Measurements from ENCODE around the gene PMCH. TPM values are rescaled to one million over a fixed set of nuclear protein-coding genes. Genes with fewer than 3 reads are reported as not detected.
"Not testable (repeated sequence)": the region's sequence is repeated elsewhere in the genome, so short reads cannot be mapped to it uniquely, and the experiment has no call there.

Gene PMCH
- 0.32 and 0.66 TPM in 2 replicates for total RNA-seq

- peak; percentile 30 for DNase-seq (ENCODE audit: low read depth, low spot score)
Observed at GRCh38 chr12:102197789-102198188, at the start of gene PMCH. Gene PMCH, minus strand, starts transcription at chr12:102197833. Its CDS starts 63 bp downstream, at chr12:102197770.

- not testable (repeated sequence) for DNase-seq (ENCODE audit: low read depth, low spot score)
Observed at GRCh38 chr12:102240859-102241258, 43.2 kb upstream of the PMCH start.

- no peak for DNase-seq (ENCODE audit: low read depth, low spot score)
Observed at GRCh38 chr12:102234599-102234998, 37.0 kb upstream of the PMCH start.

GRCh38 chr12:102232446-102232845 is 34.8 kb upstream of the PMCH start:
- DNase-seq (ENCODE audit: low read depth, low spot score) = no peak

- no peak for DNase-seq (ENCODE audit: low read depth, low spot score)
Observed at GRCh38 chr12:102232036-102232435, 34.4 kb upstream of the PMCH start.

GRCh38 chr12:102227954-102228353 is 30.3 kb upstream of the PMCH start:
- DNase-seq (ENCODE audit: low read depth, low spot score) = no peak

- no peak for DNase-seq (ENCODE audit: low read depth, low spot score)
Observed at GRCh38 chr12:102220736-102221135, 23.1 kb upstream of the PMCH start.

GRCh38 chr12:102215992-102216691 is 18.5 kb upstream of the PMCH start:
- DNase-seq (ENCODE audit: low read depth, low spot score) = peak; percentile 5

- DNase-seq (ENCODE audit: low read depth, low spot score) = no peak
Observed at GRCh38 chr12:102204025-102204424, 6.4 kb upstream of the PMCH start.

GRCh38 chr12:102202556-102202955 is 4.9 kb upstream of the PMCH start:
- DNase-seq (ENCODE audit: low read depth, low spot score) = no peak

- no peak for DNase-seq (ENCODE audit: low read depth, low spot score)
Observed at GRCh38 chr12:102201436-102202061, 3.9 kb upstream of the PMCH start.

- DNase-seq (ENCODE audit: low read depth, low spot score) = no peak
Observed at GRCh38 chr12:102195826-102196225, 1.8 kb downstream of the PMCH start.

GRCh38 chr12:102182635-102183034 is 15.0 kb downstream of the PMCH start:
- DNase-seq (ENCODE audit: low read depth, low spot score) = peak; percentile 72

GRCh38 chr12:102174761-102175160 is 22.9 kb downstream of the PMCH start:
- DNase-seq (ENCODE audit: low read depth, low spot score) = no peak

- DNase-seq (ENCODE audit: low read depth, low spot score) = no peak
Observed at GRCh38 chr12:102174117-102174516, 23.5 kb downstream of the PMCH start.

GRCh38 chr12:102172436-102172835 is 25.2 kb downstream of the PMCH start:
- DNase-seq (ENCODE audit: low read depth, low spot score) = peak; percentile 50

- no peak for DNase-seq (ENCODE audit: low read depth, low spot score)
Observed at GRCh38 chr12:102171951-102172350, 25.7 kb downstream of the PMCH start.

GRCh38 chr12:102169922-102170621 is 27.6 kb downstream of the PMCH start:
- no peak for DNase-seq (ENCODE audit: low read depth, low spot score)

GRCh38 chr12:102167821-102168604 is 29.6 kb downstream of the PMCH start:
- no peak for DNase-seq (ENCODE audit: low read depth, low spot score)

- DNase-seq (ENCODE audit: low read depth, low spot score) = no peak
Observed at GRCh38 chr12:102163383-102163782, 34.2 kb downstream of the PMCH start.

GRCh38 chr12:102155206-102155605 is 42.4 kb downstream of the PMCH start:
- not testable (repeated sequence) for DNase-seq (ENCODE audit: low read depth, low spot score)

Data from pulmonary artery endothelial cell (primary cell).